GM12865 (cell line): ENCODE data around the gene DOHH.

Source experiments
- DNase-seq: peaks from one replicate; pipeline ENCODE4 v3.0.0; 2010; ENCODE audit warnings: low read depth
- H3K4me3 ChIP-seq: 2 replicates; pipeline ENCODE4 v1.5.1; 2011; ENCODE audit warnings: mild to moderate bottlenecking, low read depth, low read length, control low read depth
- CTCF ChIP-seq: IDR thresholded peaks from 2 replicates; pipeline ENCODE4 v1.5.1; 2011; ENCODE audit warnings: low read length, control low read depth, low read depth, inconsistent platforms; ENCODE audit not compliant: insufficient read depth; ENCODE audit errors: missing control alignments

DOHH gene

DNA sequence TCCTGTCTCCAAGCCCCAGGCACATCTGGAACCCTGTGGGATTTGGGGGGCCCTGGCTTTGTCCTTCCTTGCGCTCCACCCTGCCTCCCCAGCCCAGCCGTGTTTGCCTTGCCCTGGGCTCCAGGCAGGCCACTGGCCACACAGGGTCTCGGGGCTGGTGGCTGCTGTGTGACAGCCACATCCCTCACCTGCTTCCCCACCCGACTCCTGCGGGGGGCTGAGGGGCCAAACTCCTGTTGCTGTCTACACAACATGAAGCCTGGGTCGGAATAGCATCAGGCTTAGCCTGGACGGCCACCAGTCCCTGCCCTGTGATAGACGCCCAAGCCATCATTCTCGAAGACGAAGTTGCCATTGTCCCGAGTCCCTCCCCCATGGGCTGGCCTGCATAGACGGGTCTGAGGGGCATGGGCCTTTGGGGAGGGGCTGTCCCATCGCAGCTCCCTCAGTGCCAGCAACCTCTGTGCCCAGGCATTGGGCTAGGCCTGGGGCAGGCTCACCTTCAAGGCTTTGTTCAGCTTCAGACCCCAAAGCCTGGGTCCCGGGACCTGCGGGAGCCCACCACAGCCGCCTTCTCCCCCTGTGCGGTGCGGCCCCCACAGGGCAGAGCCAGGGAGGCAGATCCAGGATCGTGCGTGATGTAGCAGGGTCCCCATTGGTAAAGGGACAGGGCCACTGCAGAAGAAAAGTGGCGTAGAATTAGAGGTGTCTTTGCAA, 23.0 kb upstream of the DOHH start:
- H3K4me3 ChIP-seq, result no peak overlapping the region
- DNase-seq, result no peak
- TF ChIP-seq CTCF, result no peak

DNA sequence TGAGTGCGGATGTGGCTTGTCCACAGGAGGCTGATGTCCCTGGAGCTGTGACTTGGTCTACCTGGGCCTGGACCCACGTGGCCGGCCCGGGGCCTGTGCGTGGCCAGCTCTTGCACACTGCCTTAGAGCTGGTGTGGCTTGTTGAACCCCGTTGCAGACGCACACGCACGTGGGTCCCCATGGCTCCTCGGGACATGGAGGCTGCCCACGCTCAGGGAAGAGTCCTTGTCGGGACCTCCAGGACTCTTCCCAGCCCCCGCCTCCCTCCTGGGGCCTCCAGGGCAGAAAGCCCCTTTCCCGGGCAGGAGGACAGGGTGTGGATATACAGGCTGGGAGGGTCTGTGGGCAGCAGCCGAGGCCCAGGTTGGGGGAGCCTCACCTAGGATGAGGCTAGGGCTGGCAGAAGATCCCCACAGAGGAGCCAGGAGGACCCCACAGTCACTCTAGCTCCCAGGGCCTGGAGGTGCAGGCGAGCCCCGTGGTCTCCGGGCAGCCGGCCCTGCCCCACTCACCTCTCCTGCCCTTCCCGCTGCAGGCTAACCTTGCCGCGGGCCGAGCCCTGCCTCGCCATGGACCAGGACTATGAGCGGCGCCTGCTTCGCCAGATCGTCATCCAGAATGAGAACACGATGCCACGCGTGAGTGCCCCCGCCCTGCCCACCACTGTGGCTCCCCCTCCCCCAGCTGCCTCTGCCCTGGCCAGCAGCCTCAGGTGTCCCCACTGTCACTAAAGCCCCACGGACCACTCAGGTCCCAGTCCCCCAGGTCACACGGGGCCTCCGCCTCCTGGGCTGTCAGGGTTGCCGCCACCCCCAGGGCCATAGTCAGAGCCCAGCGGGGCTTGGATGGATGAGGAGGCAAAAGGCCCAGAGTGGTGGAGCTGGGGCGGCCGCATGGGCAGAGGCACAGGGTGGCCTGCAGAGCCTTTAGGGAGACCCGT, 22.2 kb upstream of the DOHH start:
- H3K4me3 ChIP-seq, result no peak overlapping the region
- TF ChIP-seq CTCF, result no peak

GRCh38 chr19:3521104-3521445, 20.6 kb upstream of the DOHH start:
- TF ChIP-seq CTCF, result no peak
- no peak for DNase-seq
- H3K4me3 ChIP-seq, result no peak overlapping the region

More for the DNA sequence above, 22.2 kb upstream of the DOHH start:
- no peak for DNase-seq

- H3K4me3 ChIP-seq, result no peak overlapping the region
- TF ChIP-seq CTCF, result no peak
- no peak for DNase-seq
Measured at GRCh38 chr19:3520166-3521103, 20.0 kb upstream of the DOHH start.

DNA sequence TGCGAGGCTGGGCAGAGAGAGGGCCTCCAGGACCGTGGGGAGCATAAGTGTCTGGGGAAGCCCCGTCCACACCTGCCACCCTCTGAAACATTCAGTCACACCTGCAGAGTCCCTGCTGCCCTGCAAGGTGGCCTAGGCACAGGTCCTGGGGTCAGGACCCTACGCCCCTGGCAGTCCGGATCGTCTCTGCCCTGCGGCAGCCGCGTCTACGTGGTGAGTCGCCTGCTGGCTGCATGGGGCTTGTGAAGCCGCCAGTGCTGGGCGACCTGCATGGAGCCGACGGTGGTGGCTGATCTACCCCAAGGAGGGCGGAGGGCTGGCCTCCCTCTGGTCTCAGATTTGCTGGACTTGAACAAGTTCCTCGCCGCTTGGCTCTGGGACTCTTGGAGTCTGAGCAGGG, 18.7 kb upstream of the DOHH start:
- H3K4me3 ChIP-seq, result no peak overlapping the region
- no peak for DNase-seq
- no peak for TF ChIP-seq CTCF

DNA sequence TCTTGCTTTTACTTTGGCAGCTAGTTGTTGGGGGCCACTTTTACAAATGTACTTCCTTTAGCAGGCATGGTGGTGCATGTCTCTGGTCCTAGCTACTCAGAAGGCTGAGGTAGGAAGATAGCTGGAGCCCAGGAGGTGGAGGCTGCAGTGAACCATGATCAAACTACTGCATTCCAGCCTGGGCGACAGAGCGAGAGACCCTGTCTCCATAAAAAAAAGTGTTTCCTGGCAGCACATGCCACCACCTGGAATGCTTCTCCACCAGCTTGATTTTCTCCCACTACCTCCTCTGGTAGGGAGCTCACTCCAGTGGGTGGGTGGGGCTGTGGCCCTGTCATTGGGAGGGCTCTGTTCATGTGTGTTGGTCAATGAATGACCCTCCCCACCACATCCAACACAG, 18.2 kb upstream of the DOHH start:
- no peak overlapping the region for H3K4me3 ChIP-seq
- no peak for DNase-seq
- no peak for TF ChIP-seq CTCF
